Measurements from ENCODE around the gene FARP2. TPM values are rescaled to one million over a fixed set of nuclear protein-coding genes. Genes with fewer than 3 reads are reported as not detected.

Gene FARP2
- polyA plus RNA-seq, 1 of the 3 experiments (the other 2 are of a cell fraction) = 11.5 TPM

- no peaks in the 10 kb centered on the region for H3K27me3 ChIP-seq (ENCODE audit: insufficient read depth)
- no peak for DNase-seq
- ChIA-PET CTCF (interaction anchor here (1.0 to 2.1 kb wide), 4 partner anchors 9 to 379 kb away, joined by 3 to 8 read pairs (median 4); partner anchors contain the start of gene STK25), POLR2A (no interaction called here)
- no peaks in the 10 kb centered on the region for H3K9me3 ChIP-seq
- no peaks in the 10 kb centered on the region for H3K9me2 ChIP-seq
- no peak overlapping the region for H3K4me3 ChIP-seq (ENCODE audit: low read depth in 2 of 2, low read length in 1 of 2)
- WGBS (ENCODE audit: low lambda C conversion rate) = 90% methylated on average over 16 of the region's 28 CpGs
- H3K27ac ChIP-seq (ENCODE audit: low read depth in 2 of 2, low read length in 1 of 2) = no peak overlapping the region
- peaks cover 6 to 60% of the 10 kb centered on the region in 2 experiments for H3K36me3 ChIP-seq (replicated peaks in 1 of 2; ENCODE audit: control insufficient read depth in 1 of 2, insufficient read depth in 2 of 2, low read length in 1 of 2)
- H3F3A ChIP-seq (replicated peaks; ENCODE audit: insufficient read depth) = no peaks in the 10 kb centered on the region
- H3K4me2 ChIP-seq = no peak overlapping the region
- peaks cover 0 to 6% of the 10 kb centered on the region in 2 experiments; a peak in 1 of 4 replicates for H3K4me1 ChIP-seq (ENCODE audit: control insufficient read depth in 1 of 2, insufficient read depth in 2 of 2, low read depth in 1 of 2, low read length in 1 of 2)
- peaks cover 37% of the 10 kb centered on the region for H3K79me2 ChIP-seq (ENCODE audit: insufficient read depth)
- TF ChIP-seq FOXM1 (IDR thresholded peaks at IDR 0.05; ENCODE audit: low read depth) (no peak), POLR2AphosphoS5 (IDR thresholded peaks at IDR 0.05; ENCODE audit: low read depth, low read length) (no peak), RFX5 (IDR thresholded peaks at IDR 0.05; ENCODE audit: low read length) (no peak), TCF12 (IDR thresholded peaks at IDR 0.05) (no peak), RCOR1 (IDR thresholded peaks at IDR 0.05; ENCODE audit: low read length) (no peak), ELF1 (IDR thresholded peaks at IDR 0.05) (no peak), TAF1 (IDR thresholded peaks at IDR 0.05; ENCODE audit: borderline replicate concordance, low read depth, low read length) (no peak), JUND (IDR thresholded peaks at IDR 0.05) (no peak)
- TF ChIP-seq, protein P1, sequence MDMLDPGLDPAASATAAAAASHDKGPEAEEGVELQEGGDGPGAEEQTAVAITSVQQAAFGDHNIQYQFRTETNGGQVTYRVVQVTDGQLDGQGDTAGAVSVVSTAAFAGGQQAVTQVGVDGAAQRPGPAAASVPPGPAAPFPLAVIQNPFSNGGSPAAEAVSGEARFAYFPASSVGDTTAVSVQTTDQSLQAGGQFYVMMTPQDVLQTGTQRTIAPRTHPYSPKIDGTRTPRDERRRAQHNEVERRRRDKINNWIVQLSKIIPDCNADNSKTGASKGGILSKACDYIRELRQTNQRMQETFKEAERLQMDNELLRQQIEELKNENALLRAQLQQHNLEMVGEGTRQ (IDR thresholded peaks at IDR 0.05; ENCODE audit: borderline replicate concordance, low read depth, low read length) = no peak
- TF ChIP-seq, protein P2, sequence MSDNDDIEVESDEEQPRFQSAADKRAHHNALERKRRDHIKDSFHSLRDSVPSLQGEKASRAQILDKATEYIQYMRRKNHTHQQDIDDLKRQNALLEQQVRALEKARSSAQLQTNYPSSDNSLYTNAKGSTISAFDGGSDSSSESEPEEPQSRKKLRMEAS (IDR thresholded peaks at IDR 0.05; ENCODE audit: low read depth) = no peak
- TF ChIP-seq, protein P3, sequence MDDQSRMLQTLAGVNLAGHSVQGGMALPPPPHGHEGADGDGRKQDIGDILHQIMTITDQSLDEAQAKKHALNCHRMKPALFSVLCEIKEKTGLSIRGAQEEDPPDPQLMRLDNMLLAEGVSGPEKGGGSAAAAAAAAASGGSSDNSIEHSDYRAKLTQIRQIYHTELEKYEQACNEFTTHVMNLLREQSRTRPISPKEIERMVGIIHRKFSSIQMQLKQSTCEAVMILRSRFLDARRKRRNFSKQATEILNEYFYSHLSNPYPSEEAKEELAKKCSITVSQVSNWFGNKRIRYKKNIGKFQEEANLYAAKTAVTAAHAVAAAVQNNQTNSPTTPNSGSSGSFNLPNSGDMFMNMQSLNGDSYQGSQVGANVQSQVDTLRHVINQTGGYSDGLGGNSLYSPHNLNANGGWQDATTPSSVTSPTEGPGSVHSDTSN (IDR thresholded peaks at IDR 0.05) = no peak
- H2AFZ ChIP-seq (ENCODE audit: low read depth) = no peak overlapping the region
- H3K9ac ChIP-seq = no peak overlapping the region
- peaks cover 29% of the 10 kb centered on the region; the same call in 1 of the 2 replicates for H4K20me1 ChIP-seq (ENCODE audit: insufficient read depth)
These were observed 143.3 kb downstream of the FARP2 start for GRCh38 chr2:241499146-241499965.

DNA sequence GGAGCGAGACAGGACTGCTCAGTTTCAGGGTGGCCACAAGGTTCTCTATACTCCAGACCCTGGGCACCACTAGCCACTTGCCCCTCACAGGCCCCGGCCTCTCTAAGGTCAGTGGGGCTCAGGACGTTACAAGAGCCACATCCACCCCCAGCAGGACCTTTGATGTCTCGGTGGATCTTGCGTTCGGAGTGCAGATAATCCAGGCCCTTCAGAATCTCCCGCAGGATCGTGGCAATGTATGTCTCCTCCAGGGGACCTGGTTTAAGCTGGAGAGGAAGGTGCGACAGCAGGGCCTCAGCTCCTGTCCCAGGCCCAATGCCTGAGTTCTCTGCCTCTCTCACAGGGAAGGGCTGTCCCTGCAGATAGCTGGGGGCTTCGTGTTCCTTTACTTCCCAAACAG is 143.9 kb downstream of the FARP2 start:
- no peak overlapping the region for H2AFZ ChIP-seq (ENCODE audit: low read depth)
- CTCF ChIA-PET = no interaction called here
- no peak overlapping the region for H3K9ac ChIP-seq
- H3K9me3 ChIP-seq = no peaks in the 10 kb centered on the region
- no peak for DNase-seq
- H3K27ac ChIP-seq (ENCODE audit: low read depth in 2 of 2, low read length in 1 of 2) = no peak overlapping the region
- H3K4me1 ChIP-seq (ENCODE audit: control insufficient read depth in 1 of 2, insufficient read depth in 2 of 2, low read depth in 1 of 2, low read length in 1 of 2) = peaks cover 0 to 7% of the 10 kb centered on the region in 2 experiments; a peak in 1 of 4 replicates
- H4K20me1 ChIP-seq (ENCODE audit: insufficient read depth) = peaks cover 33% of the 10 kb centered on the region
- POLR2A ChIA-PET = no interaction called here
- no peak overlapping the region for H3K4me3 ChIP-seq (ENCODE audit: low read depth in 2 of 2, low read length in 1 of 2)
- H3K79me2 ChIP-seq (ENCODE audit: insufficient read depth) = peaks cover 44% of the 10 kb centered on the region
- 97% methylated on average over 9 of the region's 10 CpGs for WGBS (ENCODE audit: low lambda C conversion rate)
- no peaks in the 10 kb centered on the region for H3K27me3 ChIP-seq (ENCODE audit: insufficient read depth)
- TF ChIP-seq FOSL2 (IDR thresholded peaks at IDR 0.05; ENCODE audit: borderline replicate concordance, low read depth) (no peak), GATA2 (CRISPR knock-in tag; IDR thresholded peaks at IDR 0.05) (no peak), EP300 (IDR thresholded peaks at IDR 0.05; ENCODE audit: borderline replicate concordance in 1 of 2, low read depth in 1 of 2, low read length in 1 of 2) (no peak), TEAD4 (IDR thresholded peaks at IDR 0.05; ENCODE audit: borderline replicate concordance, insufficient read depth) (no peak), FOXM1 (IDR thresholded peaks at IDR 0.05; ENCODE audit: low read depth) (no peak), CTCF (IDR thresholded peaks at IDR 0.05) (no peak), GABPA (IDR thresholded peaks at IDR 0.05; ENCODE audit: low read depth) (no peak), FOXJ3 (CRISPR knock-in tag; IDR thresholded peaks at IDR 0.05) (no peak), NRF1 (IDR thresholded peaks at IDR 0.05; ENCODE audit: low read depth, low read length) (no peak), MXI1 (IDR thresholded peaks at IDR 0.05; ENCODE audit: low read depth, low read length) (no peak), SIN3A (IDR thresholded peaks at IDR 0.05; ENCODE audit: borderline replicate concordance, low read depth, low read length) (no peak), POLR2AphosphoS5 (IDR thresholded peaks at IDR 0.05; ENCODE audit: low read depth, low read length) (no peak)
- TF ChIP-seq, protein P2 (IDR thresholded peaks at IDR 0.05; ENCODE audit: low read depth) = no peak
- no peaks in the 10 kb centered on the region for H3F3A ChIP-seq (replicated peaks; ENCODE audit: insufficient read depth)
- H3K9me2 ChIP-seq = no peaks in the 10 kb centered on the region
- H3K4me2 ChIP-seq = no peak overlapping the region
- peaks cover 1 to 54% of the 10 kb centered on the region in 2 experiments for H3K36me3 ChIP-seq (replicated peaks in 1 of 2; ENCODE audit: control insufficient read depth in 1 of 2, insufficient read depth in 2 of 2, low read length in 1 of 2)
